Superior temporal gyrus (tissue), 1 donor: ENCODE data around the gene RUNX2.
"Not testable (repeated sequence)": the region's sequence is repeated elsewhere in the genome, so short reads cannot be mapped to it uniquely, and the experiment has no call there.

ENCODE experiments used
- DNase-seq: peaks from one replicate; pipeline ENCODE4 v3.0.0-alpha.2; 2016; ENCODE audit errors: extremely low spot score

Gene RUNX2

DNA sequence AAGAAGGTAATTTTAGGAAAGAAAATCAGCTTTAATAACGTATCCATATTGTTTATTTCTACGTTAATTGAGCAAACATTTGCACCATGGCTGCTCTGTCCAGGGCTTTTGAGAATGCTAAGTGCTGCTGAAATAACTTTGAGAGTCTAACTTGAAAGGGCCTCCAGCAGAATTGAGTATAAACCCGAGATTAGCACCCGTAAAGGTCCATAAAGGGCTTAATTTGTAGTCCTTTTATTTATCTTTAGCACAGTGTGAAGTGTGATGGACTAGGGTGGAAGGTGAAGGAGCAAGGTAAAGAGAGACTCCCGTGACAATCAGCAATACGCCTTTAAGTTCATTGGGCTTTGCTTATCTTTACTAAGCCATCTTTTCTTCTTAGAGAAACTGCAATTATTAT is 127.3 kb downstream of the RUNX2 start:
- no peak for DNase-seq

DNA sequence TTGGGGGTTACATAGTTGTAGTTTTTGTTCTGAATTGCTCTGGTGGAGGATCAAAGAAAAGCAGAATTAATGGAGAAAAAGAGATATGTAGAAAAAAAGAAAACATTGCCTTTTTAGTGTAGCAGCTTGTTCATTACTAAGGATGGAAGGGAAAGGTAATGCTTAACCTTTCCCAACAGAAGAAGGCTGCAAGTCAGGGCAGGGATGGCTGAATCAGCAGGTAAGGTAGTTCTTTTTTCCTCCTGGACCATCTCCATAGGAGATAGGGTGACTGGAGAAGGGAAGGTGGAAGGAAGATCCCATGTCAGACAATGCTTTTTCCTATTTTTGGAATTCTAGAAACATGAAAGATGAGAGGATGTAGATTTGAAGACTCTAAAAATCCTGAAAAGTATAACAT is 129.0 kb downstream of the RUNX2 start:
- no peak for DNase-seq

DNA sequence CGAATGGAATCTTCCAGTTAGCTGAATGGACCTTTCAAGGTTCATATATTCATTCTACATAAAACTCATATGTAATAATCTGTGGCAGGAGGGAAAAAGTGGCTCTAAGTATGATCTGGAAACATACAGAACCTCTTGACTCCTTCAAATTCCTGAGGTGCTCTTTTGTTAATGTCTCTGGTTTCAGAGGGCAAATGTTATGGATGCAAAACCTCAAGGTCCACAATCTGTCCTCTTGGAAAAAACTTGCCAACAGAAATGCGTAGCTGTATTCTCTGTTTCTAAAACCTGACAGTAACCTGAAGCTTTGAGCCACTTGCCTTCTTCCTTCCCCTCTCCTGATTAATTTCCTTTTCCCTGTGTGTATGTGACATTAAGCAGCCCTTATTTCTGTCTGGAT is 130.5 kb downstream of the RUNX2 start:
- no peak for DNase-seq

DNA sequence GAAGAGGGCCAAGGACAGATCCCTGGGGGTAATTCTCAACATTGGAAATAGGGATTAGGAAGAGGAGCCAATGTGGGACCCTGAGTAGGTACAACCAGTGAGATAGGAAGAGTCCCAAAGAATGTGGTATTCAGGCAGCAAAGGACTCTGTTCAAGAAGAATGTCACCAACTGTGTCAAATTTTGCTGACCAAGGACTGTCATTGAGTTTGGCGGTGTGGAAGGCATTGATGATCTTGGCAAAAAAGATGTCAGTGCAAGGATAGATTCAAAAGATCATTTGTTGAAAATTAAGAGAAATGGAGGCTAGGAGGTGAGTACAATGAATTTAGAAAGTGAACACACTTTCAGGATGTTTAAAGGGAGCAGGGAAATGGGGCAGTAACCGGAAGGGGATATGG is 132.0 kb downstream of the RUNX2 start:
- no peak for DNase-seq

DNA sequence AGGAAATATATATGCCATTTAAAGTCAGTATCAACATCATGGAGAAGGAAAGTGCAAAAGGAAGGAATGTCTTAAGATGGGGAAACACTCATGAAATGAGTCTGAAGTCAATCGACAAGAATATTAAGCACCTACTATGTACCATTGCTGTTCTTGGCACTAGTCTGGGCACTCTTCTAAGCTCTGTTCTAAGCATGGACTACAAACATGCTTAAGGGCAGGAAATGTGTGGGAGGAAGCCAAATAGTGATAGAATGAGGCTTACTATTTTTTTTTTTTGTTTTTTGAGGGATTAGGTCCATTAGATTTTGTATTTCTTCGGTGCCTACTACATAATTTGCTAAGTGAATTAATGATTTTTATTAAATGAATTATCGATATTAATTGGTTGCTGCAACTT is 133.4 kb downstream of the RUNX2 start:
- no peak for DNase-seq

DNA sequence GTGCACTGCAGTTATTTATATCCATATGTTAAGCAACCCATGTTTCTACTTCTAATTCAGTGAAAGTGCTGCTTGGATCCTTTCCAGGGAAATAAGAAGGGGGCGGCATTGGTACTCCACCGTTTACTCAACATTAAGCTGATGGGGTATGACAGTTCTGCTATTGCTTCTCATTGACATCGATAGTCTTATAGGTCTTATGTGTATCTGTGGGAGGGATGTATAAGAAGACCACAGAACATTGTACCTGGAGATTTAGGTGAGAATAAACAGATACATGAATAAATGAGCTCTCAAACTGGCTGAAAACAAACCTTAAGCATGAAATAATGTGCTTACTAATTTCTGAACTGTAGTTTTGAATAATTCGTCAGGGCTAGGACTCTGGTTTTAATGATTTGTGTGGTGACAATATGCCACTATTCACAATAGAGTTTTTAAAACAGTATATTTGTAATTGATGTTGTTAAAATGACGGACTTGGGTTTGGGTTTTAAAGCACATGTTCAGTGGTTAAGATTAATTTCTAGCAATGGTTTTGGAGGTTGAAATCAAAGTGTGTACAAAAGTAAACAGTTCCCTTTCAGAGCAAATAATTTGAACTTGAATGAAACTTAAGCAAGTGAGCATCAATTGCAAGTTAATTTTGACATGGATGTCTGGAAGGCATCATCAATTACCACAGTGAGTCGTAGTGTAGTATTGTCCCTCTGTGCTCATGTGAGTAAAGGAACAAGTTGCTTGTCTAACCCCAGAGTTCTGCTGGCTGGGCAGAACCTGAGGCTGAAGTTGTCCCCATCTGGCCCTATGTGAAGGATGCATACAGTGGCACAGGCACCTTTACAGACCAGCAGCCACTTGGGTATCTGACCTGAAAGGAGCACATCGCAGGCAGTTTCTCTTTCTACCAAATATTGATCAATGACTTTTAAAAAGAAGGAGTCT is 134.3 kb downstream of the RUNX2 start:
- DNase-seq, result no peak

DNA sequence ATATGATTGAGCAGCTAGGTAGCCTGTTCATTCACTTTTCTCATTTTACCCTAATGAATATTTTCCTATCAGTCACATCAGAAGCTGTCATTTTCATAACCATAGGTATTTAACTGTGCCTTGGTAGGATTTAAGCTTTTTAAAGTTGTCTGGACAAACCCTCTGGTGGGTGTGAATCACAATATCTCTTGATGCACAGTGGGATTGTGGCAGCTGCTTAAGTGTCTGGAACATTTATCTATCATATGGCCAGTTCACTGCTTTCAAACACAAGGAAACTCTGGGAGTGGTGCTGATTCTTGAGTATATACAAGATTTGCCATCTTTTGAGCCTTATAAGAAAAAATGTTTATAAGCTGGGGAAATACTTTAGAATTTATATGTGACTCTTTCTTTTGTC is 136.6 kb downstream of the RUNX2 start:
- DNase-seq, result no peak

DNA sequence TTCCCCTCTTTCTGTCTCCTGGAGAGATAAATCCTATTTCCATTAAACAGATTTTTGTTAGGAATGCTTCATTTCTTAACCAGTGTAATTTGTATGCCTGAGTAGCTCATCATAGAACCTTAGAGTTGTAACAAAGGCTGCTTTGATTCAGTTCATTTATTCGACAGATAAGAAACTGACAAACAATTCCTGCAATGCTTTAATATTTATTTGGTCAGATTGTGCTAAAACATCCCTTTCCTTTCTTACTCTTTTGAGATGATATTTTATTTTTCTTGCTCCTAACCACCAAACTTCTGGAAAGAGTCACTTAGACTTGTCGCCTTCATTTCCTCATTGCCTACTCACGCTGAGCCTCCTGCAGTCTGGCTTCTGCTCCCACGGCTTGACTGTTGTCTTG is 138.6 kb downstream of the RUNX2 start:
- no peak for DNase-seq

DNA sequence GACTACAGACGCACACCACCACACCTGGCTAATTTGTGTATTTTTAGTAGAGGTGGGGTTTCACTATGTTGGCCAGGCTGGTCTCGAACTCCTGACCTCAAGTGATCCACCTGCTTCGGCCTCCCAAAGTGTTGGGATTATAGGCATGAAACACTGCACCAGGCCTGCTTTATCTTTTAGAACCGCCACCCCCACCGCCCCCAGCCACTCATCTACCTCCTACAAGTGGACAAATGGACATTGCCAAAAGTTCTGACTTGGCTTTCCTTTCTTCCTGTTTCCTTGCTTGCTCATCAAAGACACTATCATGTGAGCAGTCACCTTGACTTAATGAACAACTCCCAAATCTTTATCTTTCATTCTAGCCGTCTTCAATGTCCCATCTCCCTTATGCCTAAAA is 139.3 kb downstream of the RUNX2 start:
- not testable (repeated sequence) for DNase-seq

DNA sequence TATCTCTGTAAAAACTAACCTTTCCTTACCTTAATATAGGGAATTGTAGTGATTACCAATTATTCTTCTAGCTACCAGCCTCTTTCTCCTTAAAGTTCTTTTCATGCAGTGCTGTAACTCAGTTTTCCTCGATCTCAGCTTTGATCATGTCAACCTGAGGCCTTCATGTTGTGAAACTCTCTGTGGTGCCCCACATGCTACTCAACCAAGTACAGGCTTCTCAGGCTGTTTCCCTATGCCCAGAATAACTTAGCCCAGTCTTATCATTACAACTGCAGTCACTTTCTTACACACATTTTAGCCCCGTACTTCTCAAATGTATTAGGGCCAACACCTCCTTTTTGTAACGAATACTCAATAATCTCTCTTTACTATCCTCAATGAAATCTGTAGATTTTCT is 139.7 kb downstream of the RUNX2 start:
- no peak for DNase-seq

DNA sequence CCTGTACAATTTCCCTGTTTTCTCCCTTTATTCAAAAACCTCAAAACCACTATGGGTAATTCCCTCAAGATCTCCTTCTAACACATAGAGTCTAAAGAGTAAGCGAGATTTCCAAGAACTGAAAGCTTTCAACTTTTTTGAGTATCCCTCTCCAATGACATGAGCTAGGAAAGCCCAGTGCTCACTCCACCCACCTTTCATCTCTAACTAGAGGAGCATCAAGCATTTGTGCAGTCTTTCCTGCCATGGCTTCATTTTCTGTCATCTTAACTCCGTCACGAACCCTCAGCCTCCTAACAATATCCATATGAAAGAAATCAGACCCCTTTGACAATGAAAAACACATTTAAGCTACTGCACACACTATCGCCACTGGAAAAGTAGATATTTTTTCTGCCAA is 141.5 kb downstream of the RUNX2 start:
- DNase-seq, result no peak

DNA sequence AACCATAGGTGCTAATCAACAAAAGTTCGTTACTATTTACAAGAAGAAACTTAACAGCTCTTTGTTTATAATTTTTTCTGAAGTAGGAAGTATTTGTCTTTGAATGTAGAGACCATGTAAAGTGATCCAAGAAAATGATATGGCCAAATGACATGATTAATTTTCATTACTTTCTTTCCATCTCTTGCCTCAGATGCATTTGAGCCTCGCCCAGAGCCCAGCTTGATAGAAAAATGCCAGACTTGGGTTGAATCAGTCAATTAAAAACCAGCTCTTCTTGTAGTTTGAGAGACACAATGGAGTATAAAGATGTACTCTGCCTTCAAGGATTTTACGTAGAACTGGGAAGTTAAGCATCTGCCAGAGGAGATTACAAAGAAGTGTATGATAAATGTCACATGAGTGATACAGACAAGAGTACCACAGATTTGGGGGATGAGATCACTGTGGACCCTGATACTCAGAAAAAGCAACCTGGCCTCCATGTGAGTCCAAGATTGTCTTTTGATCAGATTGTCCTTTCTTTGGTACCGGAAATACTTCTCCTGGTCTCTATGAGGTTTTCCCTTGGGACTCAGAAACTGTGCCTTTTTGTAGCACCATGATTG is 142.1 kb downstream of the RUNX2 start:
- DNase-seq, result no peak

DNA sequence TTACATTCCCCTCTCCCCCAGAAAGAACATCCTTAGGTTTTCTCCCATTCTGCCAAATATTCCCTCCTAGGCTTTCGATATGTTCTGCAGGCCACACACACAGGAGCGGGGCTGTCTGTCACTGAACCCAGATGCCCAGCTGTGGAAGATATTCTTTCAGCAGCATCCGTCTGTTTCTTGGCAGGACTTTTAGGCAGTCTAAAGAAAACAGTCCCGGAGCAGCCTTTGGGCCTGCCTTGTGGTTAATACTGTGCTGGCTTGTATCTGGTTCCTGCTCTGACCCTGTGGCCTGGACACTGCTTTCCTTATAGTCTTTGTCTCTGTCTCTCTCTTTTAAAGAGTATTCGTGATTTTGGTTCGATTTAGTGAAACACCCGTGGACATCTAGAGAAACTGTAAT is 144.3 kb downstream of the RUNX2 start:
- peak; percentile 52 for DNase-seq

DNA sequence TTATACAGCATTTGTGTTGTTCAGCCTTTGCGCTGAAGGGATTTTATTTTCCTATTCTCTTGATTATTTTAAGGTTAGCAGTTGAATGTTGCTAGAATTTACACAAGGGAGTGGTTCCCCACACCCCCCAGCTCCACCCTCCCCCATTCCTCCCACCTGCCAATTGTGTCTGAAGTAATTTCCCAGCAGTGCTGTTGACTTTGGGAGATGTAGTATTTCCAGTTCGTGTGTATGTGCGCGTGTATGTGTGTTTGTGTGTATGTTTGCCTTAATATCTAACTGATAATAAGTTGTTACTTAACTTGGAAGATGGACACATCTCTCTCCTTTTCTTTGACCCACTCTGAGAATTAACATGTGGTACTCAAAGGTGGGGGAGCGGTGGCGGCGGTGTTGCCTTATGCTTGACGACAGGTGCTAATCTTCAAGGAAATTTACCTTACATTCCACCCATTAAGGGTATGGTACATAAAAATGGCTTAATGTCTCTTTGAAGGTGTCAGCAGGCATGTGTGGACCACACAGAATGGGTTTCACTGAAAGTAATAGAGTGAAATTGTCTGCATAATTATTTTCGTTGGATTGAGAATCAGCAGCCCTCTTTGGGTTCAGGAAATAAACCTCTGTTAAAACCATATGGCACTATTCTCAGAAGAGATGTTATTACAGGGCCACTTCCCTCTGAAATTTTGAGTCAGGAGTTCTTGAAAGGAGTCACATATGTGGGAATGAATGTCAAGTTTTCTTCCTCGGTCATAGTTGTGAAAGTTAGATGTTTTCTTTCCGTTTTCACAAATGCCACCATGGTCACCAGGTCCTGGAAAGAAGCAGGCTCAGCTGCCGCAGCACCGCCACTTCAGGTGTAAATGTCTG is 145.2 kb downstream of the RUNX2 start:
- no peak for DNase-seq

DNA sequence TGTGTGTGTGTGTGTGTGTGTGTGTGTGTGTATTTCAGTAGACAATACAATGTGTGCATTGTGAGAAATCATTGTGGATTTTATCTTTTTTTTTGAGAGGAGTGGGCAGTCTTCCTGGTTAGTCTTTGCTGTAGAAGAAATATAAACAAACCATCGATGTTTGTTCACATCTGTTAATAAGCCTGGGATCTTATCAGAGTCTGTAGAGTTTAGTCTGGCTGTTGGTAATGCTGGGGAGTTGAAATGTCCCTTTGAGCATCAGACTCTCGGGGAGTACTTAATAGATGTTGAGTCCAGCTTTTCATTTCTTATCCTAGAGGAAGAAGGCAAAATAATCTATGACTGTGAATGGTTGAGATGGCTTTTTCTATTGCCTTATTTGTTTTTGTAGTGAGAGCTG is 146.2 kb downstream of the RUNX2 start:
- no peak for DNase-seq

DNA sequence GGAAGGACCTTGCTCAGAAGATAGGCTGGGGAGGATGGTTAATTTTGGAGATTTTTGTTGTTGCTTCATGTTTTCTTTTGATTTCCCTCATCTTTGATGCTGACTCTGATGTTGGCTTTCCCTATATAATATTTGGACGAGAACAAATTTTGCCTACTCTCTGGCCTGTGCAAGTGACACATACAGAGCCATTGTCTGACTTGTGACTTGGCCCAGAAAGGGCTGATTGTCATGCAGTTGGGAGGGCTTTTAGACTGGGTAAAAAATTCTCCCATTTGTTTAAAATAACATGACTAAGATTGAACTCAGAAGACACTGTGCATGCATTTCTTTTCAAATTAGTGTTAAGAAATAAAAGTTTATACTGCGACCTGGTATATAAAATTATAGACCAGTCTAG is 148.2 kb downstream of the RUNX2 start:
- DNase-seq, result peak; percentile 82

DNA sequence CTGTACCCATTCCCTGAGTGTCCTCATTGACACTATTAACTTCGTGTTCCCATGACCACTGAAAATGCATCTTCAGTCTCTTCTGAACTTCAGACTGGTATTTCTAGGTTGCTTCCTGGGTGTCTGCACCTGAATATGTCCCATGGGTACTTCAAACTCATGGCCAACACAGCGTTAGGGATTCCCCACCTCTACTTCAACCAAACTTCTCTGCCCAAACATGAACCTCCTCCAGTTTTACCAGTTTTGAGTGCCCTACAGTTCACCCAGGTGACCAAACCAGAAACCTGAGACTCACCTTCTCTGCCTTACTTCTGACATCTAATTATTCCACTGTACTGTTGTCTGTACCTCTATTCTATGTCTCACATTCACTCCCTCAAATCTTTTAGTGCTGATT is 149.1 kb downstream of the RUNX2 start:
- peak; percentile 32 for DNase-seq

DNA sequence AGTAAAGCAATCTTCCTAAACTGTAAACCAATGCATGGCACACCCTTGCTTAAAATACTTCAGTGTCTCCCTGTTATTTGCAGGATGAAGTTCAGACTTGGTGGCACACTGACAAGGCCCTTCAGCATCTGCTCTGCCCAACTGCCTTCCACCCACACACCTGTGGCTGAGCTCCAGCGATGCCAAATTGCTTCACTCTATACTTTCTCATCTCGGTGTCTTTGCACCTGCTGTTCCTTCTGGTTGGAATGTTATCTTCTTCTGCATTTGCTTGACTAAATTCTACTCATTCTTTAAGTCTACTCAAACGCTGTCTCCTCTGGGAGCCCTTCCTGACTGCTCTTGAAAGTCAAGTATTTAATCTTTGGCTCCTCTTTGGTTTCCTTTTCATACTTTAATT is 149.7 kb downstream of the RUNX2 start:
- DNase-seq, result peak; percentile 54

DNA sequence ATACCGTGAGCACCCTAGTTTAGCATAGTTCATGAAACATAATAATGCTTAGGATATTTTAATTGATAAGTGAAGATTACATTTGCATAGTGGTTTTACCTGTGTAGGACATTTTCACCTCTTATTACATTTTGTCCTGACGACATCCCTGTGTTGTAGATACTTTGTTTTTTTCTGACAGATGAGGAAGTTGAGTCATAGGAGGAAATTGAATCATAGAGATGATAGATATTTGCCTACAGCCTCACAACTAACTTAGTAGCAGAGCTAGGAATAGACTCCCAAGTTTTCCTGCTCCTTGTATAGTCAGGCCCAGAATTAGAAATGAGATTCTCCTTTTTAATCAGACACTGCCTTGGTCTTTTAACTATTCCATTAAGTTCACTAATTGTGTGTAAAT is 150.1 kb downstream of the RUNX2 start:
- DNase-seq, result no peak

DNA sequence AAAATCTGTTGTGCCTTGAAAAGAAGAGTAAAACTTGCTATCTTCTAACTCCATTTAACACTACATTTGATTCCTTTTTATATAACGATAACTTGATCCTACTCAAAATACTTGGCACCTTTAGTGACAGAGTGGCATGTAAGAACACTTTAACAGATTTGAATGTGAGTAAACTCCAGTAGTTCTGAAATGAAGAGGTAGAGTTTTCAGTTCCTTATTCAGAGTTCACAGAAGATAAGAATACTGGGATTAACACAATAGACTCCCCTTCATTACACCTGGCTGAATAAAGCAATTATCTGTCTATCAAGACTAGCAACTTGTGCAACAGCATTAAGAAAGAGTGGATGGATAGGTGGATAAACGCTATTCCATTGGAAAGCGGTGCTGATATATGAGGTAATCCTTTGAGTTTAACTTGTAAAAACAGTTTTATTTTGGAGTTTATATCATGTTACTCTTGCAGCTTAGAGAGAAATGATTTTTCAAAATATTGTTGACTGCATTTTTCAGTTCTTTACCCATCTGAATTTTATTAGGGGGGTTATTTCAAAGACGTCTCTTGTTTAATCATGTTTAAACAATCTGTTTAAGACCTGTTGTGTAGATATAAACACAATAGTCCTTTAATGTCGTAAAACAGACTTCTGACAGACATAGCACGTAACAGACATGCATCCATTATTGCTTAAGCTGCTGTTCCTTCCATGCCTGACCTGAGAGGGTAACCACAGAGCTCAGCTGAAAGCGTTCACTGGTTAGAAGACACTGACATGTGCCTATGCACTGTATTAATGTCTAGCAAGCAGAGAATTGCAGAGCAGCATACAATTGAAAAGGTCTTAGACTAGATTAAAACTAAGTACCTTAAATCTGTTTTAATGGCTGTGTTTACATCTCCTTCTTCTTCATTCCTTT is 152.0 kb downstream of the RUNX2 start:
- peak; percentile 67 for DNase-seq

DNA sequence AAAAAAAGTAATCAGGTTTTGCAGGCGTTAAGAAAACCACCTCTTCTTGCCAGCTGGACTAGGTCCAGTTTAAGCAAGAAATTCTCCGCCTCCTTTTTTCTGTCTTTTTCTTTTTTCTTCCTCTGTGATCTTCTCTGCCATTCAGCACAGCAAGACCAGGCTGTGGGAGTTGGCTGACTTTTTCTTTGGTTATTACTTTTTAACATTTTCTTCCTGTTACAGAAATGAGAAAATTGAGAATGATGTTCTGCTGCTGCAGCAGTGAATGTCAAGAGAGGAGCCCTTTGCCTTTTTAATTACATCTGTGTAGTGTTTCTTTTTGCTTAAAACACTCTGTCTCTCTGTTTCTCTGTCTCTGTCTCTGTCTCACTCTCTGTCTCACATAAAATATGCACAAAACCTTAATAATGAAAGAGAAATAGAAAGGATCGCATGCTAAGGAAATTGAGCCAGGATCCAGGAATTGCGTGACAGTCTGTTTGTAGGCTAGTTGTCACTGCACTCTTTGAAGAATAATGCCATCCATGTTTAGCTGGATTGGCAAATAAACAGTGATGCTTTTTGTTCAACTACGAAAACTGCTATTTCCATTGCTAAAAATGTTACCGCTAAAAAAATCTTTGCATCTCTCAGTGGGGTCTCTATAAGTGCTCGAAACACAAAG is 152.8 kb downstream of the RUNX2 start:
- peak; percentile 78 for DNase-seq
